ENCODE data around the gene FHIT. TPM values are rescaled to one million over a fixed set of nuclear protein-coding genes. Genes with fewer than 3 reads are reported as not detected.

Gene FHIT
- polyA plus RNA-seq, 1 of the 3 experiments (the other 2 are of a cell fraction), result 0.41 TPM

GRCh38 chr3:60268123-60268522 lies 983.1 kb downstream of the FHIT start:
- H3K4me3 ChIP-seq (ENCODE audit: low read depth in 2 of 2, low read length in 1 of 2), result no peak overlapping the region
- H3K36me3 ChIP-seq (replicated peaks in 1 of 2; ENCODE audit: control insufficient read depth in 1 of 2, insufficient read depth in 2 of 2, low read length in 1 of 2), result no peaks in the 10 kb centered on the region
- DNase-seq, result no peak
- H3K4me2 ChIP-seq, result no peak overlapping the region
- H3K9ac ChIP-seq, result no peak overlapping the region
- TF ChIP-seq IRF3 (IDR thresholded peaks at IDR 0.05; ENCODE audit: low read depth, low read length), result no peak
- TF ChIP-seq TEAD4 (IDR thresholded peaks at IDR 0.05; ENCODE audit: borderline replicate concordance, insufficient read depth), result no peak
- TF ChIP-seq YY1 (IDR thresholded peaks at IDR 0.05; ENCODE audit: low read depth), result no peak
- H3K4me1 ChIP-seq (ENCODE audit: control insufficient read depth in 1 of 2, insufficient read depth in 2 of 2, low read depth in 1 of 2, low read length in 1 of 2), result no peaks in the 10 kb centered on the region
- H3K9me2 ChIP-seq, result no peaks in the 10 kb centered on the region
- POLR2A ChIA-PET, result no interaction called here
- no peaks in the 10 kb centered on the region for H3K79me2 ChIP-seq (ENCODE audit: insufficient read depth)
- H4K20me1 ChIP-seq (ENCODE audit: insufficient read depth), result no peaks in the 10 kb centered on the region
- 8% methylated on average over 2 of the region's 2 CpGs for WGBS (ENCODE audit: low lambda C conversion rate)
- H3K27me3 ChIP-seq (ENCODE audit: insufficient read depth), result no peaks in the 10 kb centered on the region
- no peak overlapping the region for H2AFZ ChIP-seq (ENCODE audit: low read depth)
- H3K9me3 ChIP-seq, result no peaks in the 10 kb centered on the region
- CTCF ChIA-PET, result no interaction called here
- no peaks in the 10 kb centered on the region for H3F3A ChIP-seq (replicated peaks; ENCODE audit: insufficient read depth)
- H3K27ac ChIP-seq (ENCODE audit: low read depth in 2 of 2, low read length in 1 of 2), result no peak overlapping the region

DNA sequence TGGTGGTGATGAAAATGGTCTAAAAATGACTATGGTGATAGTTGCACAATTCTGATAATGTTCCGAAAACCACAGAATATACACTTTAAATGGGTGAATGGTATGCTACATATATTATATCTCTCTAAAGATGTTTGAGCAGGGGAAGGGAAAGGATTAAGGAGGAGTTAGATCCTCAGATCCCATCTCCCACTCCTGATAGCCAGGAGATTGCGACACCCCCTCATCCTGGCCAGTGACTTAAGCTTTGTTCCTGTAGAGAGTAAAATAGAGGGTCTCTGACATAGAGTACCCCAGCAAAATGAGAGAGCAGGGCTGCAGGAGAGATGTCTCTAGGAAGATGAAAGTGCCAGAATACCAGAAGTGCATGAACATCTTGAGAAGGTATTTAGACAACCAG lies 984.8 kb downstream of the FHIT start:
- Histone ChIP-seq H3K4me1 (ENCODE audit: control insufficient read depth in 1 of 2, insufficient read depth in 2 of 2, low read depth in 1 of 2, low read length in 1 of 2) (no peaks in the 10 kb centered on the region), H3K4me3 (ENCODE audit: low read depth in 2 of 2, low read length in 1 of 2) (no peak overlapping the region), H3F3A (replicated peaks; ENCODE audit: insufficient read depth) (no peaks in the 10 kb centered on the region), H3K9me3 (no peaks in the 10 kb centered on the region), H3K79me2 (ENCODE audit: insufficient read depth) (no peaks in the 10 kb centered on the region), H2AFZ (ENCODE audit: low read depth) (no peak overlapping the region), H4K20me1 (ENCODE audit: insufficient read depth) (no peaks in the 10 kb centered on the region), H3K9me2 (no peaks in the 10 kb centered on the region), H3K9ac (no peak overlapping the region), H3K36me3 (replicated peaks in 1 of 2; ENCODE audit: control insufficient read depth in 1 of 2, insufficient read depth in 2 of 2, low read length in 1 of 2) (no peaks in the 10 kb centered on the region), H3K27ac (ENCODE audit: low read depth in 2 of 2, low read length in 1 of 2) (no peak overlapping the region), H3K4me2 (no peak overlapping the region), H3K27me3 (ENCODE audit: insufficient read depth) (no peaks in the 10 kb centered on the region)
- 41% methylated on average over 2 of the region's 2 CpGs for WGBS (ENCODE audit: low lambda C conversion rate)
- TF ChIP-seq JUND (IDR thresholded peaks at IDR 0.05), result no peak
- TF ChIP-seq YY1 (IDR thresholded peaks at IDR 0.05; ENCODE audit: low read depth), result no peak
- POLR2A ChIA-PET, result no interaction called here
- no peak for DNase-seq
- CTCF ChIA-PET, result no interaction called here

GRCh38 chr3:60263191-60263590 lies 988.1 kb downstream of the FHIT start:
- H3K27ac ChIP-seq (ENCODE audit: low read depth in 2 of 2, low read length in 1 of 2), result no peak overlapping the region
- DNase-seq, result no peak
- no peak overlapping the region for H3K9ac ChIP-seq
- no peak overlapping the region for H3K4me2 ChIP-seq
- ChIA-PET CTCF (no interaction called here), POLR2A (interaction anchor here (0.7 kb wide), 1 partner anchor 86 kb away, joined by 3 read pairs; no protein-coding TSS in a partner anchor)
- no peaks in the 10 kb centered on the region for H4K20me1 ChIP-seq (ENCODE audit: insufficient read depth)
- no peaks in the 10 kb centered on the region for H3K79me2 ChIP-seq (ENCODE audit: insufficient read depth)
- H3K9me3 ChIP-seq, result no peaks in the 10 kb centered on the region
- H3K4me1 ChIP-seq (ENCODE audit: control insufficient read depth in 1 of 2, insufficient read depth in 2 of 2, low read depth in 1 of 2, low read length in 1 of 2), result no peaks in the 10 kb centered on the region
- no peaks in the 10 kb centered on the region for H3K27me3 ChIP-seq (ENCODE audit: insufficient read depth)
- no peak overlapping the region for H2AFZ ChIP-seq (ENCODE audit: low read depth)
- H3K4me3 ChIP-seq (ENCODE audit: low read depth in 2 of 2, low read length in 1 of 2), result no peak overlapping the region
- no peak for TF ChIP-seq RXRA (IDR thresholded peaks at IDR 0.05; ENCODE audit: borderline replicate concordance, low read depth)
- no peak for TF ChIP-seq TCF12 (IDR thresholded peaks at IDR 0.05)
- TF ChIP-seq, protein P1, sequence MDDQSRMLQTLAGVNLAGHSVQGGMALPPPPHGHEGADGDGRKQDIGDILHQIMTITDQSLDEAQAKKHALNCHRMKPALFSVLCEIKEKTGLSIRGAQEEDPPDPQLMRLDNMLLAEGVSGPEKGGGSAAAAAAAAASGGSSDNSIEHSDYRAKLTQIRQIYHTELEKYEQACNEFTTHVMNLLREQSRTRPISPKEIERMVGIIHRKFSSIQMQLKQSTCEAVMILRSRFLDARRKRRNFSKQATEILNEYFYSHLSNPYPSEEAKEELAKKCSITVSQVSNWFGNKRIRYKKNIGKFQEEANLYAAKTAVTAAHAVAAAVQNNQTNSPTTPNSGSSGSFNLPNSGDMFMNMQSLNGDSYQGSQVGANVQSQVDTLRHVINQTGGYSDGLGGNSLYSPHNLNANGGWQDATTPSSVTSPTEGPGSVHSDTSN (IDR thresholded peaks at IDR 0.05), result no peak
- TF ChIP-seq IRF3 (IDR thresholded peaks at IDR 0.05; ENCODE audit: low read depth, low read length), result no peak
- no peak for TF ChIP-seq NRF1 (IDR thresholded peaks at IDR 0.05; ENCODE audit: low read depth, low read length)
- TF ChIP-seq FOSL2 (IDR thresholded peaks at IDR 0.05; ENCODE audit: borderline replicate concordance, low read depth), result no peak
- TF ChIP-seq FOXJ3 (CRISPR knock-in tag; IDR thresholded peaks at IDR 0.05), result no peak
- no peak for TF ChIP-seq TEAD4 (IDR thresholded peaks at IDR 0.05; ENCODE audit: borderline replicate concordance, insufficient read depth)
- TF ChIP-seq POLR2AphosphoS5 (IDR thresholded peaks at IDR 0.05; ENCODE audit: low read depth, low read length), result no peak
- no peak for TF ChIP-seq NFIC (IDR thresholded peaks at IDR 0.05; ENCODE audit: borderline replicate concordance)
- TF ChIP-seq ELF1 (IDR thresholded peaks at IDR 0.05), result no peak
- no peak for TF ChIP-seq SMC3 (IDR thresholded peaks at IDR 0.05; ENCODE audit: low read depth, low read length)
- TF ChIP-seq, protein P2, sequence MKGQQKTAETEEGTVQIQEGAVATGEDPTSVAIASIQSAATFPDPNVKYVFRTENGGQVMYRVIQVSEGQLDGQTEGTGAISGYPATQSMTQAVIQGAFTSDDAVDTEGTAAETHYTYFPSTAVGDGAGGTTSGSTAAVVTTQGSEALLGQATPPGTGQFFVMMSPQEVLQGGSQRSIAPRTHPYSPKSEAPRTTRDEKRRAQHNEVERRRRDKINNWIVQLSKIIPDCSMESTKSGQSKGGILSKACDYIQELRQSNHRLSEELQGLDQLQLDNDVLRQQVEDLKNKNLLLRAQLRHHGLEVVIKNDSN (IDR thresholded peaks at IDR 0.05; ENCODE audit: borderline replicate concordance, low read depth), result no peak
- no peak for TF ChIP-seq RCOR1 (IDR thresholded peaks at IDR 0.05; ENCODE audit: low read length)
- TF ChIP-seq SIN3A (IDR thresholded peaks at IDR 0.05; ENCODE audit: borderline replicate concordance, low read depth, low read length), result no peak
- TF ChIP-seq ZBTB33 (IDR thresholded peaks at IDR 0.05; ENCODE audit: borderline replicate concordance, low read depth), result no peak
- no peaks in the 10 kb centered on the region for H3K9me2 ChIP-seq
- no peaks in the 10 kb centered on the region for H3F3A ChIP-seq (replicated peaks; ENCODE audit: insufficient read depth)
- no peaks in the 10 kb centered on the region for H3K36me3 ChIP-seq (replicated peaks in 1 of 2; ENCODE audit: control insufficient read depth in 1 of 2, insufficient read depth in 2 of 2, low read length in 1 of 2)
